NCI-H2227 (cell line): ENCODE results near the gene KLHL42.
"Not testable (repeated sequence)": the region's sequence is repeated elsewhere in the genome, so short reads cannot be mapped to it uniquely, and the experiment has no call there.

Experiments
- DNase-seq: peaks from one replicate; lab custom pipeline; 2025; ENCODE audit not compliant: unreplicated experiment; lab: John Stamatoyannopoulos, UW

KLHL42 gene, protein sequence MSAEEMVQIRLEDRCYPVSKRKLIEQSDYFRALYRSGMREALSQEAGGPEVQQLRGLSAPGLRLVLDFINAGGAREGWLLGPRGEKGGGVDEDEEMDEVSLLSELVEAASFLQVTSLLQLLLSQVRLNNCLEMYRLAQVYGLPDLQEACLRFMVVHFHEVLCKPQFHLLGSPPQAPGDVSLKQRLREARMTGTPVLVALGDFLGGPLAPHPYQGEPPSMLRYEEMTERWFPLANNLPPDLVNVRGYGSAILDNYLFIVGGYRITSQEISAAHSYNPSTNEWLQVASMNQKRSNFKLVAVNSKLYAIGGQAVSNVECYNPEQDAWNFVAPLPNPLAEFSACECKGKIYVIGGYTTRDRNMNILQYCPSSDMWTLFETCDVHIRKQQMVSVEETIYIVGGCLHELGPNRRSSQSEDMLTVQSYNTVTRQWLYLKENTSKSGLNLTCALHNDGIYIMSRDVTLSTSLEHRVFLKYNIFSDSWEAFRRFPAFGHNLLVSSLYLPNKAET

DNA sequence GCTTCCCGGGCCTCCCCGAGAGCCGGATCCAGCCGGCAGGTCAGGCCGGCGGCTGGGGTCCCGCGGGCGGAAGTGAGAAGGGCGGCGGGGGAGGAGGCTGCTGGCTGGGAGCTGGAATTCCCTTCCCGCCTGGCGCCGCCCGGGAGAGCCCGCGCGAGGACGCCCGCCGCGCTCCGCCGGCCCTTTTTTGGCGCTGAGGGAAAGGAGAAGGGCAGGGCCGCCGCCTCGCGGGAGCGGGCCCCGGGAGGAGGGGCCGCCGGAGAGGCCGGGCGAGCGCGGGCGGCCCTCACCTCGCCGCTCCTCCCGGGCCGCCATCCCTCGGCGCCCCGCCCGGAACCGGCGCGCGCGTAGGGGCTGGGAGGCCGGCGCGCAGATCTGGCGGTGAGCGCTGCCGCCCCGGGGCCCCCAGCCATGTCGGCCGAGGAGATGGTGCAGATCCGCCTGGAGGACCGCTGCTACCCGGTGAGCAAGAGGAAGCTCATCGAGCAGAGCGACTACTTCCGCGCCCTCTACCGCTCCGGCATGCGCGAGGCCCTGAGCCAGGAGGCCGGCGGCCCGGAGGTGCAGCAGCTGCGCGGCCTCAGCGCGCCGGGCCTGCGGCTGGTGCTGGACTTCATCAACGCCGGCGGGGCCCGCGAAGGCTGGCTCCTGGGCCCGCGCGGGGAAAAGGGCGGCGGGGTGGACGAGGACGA is at the start of gene KLHL42, which contains the start of gene MANSC4:
Gene KLHL42 (plus strand): TSS at position 314 of the 692 bp plus-strand sequence. CDS start 98 bp downstream, at position 412.
Gene MANSC4 (minus strand): TSS at position 317 of the 692 bp plus-strand sequence. CDS start 8,960 bp downstream, outside the sequence.
- peak; percentile 82 for DNase-seq

DNA sequence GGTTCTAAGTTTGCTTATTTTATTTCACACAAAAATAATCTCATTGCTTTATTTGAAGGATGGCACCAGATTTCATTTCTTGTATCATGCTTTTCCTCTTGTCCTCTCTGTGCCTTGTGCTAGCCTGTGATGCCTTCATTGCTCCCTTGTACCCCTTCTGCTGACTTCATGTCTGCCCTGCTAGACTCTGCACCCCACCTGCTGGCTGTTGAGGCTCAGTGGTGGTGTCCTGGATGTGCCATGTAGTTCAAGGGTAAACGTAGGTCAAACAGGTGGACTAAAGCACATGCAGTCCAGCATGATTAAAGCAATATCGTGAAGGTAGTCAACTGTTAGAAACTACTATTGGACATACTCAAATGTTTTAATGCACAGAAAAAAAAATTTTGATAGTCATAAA is 47.8 kb upstream of the KLHL42 start:
- DNase-seq, result no peak

DNA sequence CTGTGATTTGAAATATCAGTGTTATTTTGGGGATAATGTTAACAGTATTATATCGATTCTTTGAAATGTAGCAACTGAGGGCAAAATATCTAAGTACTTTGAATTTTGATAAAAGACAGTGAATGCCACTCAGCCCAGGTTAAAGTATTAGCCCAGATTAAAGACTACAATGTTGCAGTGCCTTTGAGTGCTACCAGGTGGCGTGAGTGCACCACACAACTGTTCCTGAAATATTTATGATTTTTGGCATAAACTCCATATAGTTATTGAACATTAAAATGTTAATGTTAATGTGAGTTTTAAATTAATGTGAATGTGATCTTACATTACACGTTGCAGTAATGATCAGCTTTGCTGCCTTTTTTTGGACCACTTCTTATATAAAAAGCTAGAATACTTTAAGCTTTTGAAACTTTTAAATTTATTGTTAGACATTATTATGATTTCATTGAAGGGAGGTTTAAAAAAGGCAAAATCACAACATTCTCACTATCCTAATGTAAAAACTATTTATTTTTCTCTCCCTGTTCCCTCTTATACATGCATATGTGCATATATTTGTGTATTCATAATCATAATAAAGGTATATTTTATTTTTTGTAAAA is 46.9 kb upstream of the KLHL42 start:
- peak; percentile 24 for DNase-seq

DNA sequence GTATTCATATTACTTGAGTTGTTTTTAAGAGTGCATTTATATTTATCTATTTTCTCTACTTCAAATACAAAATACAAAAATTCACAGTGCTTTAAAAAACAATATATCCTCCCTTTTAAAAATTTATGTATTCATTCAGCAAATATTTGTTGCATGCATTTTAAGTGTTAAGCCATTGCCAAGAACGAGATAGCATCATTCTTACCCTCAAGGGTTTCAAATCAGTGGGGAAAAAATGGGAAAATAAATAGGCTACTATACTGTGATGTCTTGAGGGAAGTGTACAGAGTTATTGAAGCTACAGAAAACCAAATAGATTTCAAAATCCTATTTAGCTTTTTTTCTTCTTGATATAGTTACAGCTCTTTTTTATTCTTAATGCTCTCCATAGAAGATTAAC is 46.2 kb upstream of the KLHL42 start:
- no peak for DNase-seq

DNA sequence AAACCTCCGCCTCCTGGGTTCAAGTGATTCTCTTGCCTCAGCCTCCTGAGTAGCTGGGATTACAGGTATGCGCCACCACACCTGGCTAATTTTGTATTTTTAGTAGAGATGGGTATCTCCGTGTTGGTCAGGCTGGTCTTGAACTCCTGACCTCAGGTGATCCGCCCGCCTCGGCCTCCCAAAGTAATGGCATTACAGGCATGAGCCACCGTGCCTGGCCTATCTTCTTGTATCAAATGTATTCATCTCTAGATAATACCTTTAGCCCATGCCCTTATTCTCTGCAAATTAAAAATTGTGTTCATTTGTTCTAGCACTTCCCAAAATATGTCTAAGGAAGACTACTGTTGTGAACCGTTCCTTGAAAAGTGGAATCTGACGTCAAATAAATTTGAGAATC is 45.7 kb upstream of the KLHL42 start:
- not testable (repeated sequence) for DNase-seq

DNA sequence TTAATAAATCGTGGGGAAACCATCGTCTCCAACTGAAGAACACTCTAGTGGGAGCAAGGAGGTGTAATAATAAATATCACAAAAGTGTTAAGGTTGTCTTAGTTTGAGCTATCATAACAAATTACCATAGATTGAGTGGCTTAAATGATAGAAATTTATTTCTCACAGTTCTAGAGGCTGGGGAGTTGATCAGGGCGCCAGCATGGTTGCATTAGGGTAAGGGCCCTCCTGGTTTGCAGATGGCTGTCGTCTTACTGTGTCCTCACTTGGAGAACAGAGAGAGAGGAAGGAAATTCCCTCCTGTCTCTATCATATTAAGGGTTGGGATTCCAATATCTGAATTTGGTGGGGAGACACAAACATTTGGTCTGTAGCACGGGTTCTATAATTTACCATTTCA is 36.4 kb upstream of the KLHL42 start:
- no peak for DNase-seq

DNA sequence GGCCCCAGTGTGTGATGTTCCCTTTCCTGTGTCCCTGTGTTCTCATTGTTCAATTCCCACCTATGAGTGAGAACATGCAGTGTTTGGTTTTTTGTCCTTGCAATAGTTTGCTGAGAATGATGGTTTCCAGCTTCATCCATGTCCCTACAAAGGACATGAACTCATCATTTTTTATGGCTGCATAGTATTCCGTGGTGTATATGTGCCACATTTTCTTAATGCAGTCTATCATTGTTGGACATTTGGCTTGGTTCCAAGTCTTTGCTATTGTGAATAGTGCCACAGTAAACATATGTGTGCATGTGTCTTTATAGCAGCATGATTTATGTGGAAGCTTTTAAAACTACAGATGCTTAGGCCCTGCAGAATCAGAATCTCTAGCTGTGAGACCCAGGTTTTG is 34.3 kb upstream of the KLHL42 start:
- DNase-seq, result not testable (repeated sequence)

DNA sequence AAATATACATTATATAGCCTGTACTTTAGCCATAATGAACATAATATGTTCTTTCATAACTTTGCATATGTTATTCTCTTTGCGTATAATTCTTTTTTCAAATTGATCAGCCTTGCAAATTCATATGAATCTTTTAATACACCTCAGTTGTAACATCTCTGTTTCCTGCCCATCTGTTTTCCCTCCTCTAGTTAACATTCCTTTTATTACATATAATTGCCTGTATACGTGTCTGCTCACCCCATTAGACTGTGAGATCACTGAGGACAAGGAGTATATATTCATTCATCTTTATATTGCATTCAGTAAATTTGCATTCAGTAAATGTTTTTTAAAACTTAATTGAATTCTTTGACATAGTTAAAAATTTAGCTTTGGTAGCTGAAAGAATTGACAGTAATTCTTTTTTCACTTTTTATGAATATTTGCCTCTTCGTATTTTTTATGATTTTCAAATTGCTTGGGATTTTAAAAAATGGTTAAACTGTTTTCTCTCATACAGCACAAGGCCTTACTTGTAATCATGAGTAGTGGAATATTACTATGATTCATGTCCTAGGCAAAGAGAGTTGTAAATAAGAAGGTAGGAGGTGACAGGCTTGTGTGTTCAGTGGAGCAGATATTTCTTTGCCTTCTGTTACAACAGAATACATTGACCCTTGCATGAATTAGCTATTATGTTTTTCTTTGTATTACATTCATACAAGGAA is 32.8 kb upstream of the KLHL42 start:
- DNase-seq, result no peak

DNA sequence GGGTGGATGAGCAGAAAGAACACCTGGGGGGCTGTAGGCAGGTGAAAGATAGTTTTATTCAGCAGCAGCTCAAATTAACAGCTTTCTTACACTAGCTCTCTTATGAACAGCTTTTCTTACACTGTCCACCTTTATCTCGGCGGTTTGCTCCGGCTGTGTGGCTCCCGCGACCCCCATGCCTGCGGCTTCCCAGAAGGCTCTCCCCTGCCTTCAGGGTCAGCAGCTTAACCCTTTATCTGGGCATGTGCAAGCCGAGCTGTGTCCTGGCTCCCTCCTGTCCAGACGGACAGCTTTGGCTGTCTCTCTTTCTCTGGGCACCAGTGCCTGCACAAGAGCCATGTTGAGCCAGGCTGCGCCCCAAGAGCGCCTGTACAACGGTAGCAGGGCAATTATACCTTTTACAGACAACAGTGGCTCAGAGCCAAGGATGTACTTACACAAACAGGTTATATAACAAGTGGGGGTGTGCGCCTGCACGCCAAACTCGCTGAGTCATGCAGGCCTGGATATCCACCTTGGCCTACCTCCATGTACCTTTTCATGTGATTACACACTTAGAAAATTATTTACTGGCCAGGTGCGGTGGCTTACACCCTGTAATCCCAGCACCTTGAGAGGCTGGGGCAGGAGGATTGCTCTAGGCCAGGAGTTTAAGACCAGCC is 28.5 kb upstream of the KLHL42 start:
- DNase-seq, result no peak

DNA sequence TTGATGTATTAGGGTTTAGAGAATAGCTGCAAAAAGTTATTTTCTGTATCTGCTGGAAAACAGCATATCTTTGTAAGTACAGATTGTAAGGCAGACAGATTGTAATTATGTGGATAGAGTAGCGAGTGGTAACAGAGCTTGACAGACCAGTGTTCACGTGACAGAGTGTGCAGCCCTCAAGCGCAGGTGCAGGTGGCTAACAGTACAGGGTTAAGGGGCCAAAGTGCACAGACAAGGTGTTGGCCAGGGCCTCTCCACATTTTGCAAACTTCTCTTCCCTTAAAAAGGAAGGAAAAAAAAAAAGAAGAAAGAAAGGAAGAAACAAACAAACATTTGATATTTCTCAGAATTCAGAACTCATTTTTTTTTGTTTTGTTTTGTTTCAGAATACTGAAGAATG is 25.2 kb upstream of the KLHL42 start:
- no peak for DNase-seq

DNA sequence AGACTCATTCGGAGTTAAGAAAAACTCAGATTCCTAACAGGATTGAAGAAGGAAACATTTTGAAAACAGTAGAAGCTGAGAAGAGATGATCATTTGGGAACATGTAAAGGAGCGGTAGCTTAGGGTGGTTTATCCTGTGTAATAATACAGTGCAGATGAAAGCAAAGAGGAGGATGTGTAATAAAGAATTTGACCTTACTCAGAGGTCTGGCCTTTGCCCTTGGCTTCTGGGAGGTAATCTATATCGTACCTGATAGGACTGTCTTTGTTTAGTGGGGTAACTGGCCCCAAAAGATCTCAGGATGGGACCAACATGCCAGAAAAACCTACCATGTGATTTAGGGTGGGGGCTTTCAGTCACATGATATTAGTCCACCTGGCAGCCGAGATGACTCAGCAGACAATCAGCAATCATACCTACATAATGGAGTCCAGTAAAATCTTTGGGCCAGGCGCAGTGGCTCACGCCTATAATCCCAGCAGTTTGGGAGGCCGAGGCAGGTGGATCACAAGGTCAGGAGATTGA is 23.3 kb upstream of the KLHL42 start:
- no peak for DNase-seq

DNA sequence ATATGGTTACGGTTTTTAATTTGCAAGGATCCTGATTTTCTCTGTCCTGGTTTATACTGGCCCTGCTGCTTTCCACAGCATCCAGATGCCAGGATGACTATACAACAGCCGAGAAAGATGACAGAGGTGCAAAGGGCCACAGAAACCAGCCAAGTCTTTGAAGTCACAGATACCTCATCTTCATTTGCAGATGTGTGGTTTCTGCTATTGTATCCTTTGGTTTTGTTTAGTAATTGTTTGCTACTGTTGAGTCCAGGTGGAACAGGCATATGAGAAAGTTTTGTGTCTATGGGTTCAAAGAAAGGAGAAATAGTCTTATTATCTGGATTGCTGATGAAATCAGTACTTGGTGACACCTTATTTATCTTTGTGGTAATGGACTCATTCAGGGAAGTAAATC is 17.3 kb upstream of the KLHL42 start:
- no peak for DNase-seq

DNA sequence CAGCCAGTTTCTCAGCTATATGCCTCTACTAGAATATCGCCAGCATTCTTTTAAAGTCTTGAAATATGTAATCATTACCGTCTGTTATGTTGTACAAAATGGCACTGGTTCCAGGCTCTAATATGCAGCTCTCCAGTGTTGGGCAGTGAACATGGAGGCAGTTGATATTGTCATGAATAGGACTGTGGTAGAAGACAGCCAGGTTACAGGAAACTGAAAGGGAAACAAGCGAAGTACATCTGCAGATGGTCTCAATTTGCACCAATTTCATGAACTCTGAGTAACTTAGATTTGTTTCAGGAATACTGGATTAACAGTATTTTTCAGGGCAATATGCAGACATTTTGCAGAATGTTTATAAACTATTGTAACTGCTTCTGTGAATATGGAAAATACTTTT is 13.4 kb upstream of the KLHL42 start:
- DNase-seq, result no peak

DNA sequence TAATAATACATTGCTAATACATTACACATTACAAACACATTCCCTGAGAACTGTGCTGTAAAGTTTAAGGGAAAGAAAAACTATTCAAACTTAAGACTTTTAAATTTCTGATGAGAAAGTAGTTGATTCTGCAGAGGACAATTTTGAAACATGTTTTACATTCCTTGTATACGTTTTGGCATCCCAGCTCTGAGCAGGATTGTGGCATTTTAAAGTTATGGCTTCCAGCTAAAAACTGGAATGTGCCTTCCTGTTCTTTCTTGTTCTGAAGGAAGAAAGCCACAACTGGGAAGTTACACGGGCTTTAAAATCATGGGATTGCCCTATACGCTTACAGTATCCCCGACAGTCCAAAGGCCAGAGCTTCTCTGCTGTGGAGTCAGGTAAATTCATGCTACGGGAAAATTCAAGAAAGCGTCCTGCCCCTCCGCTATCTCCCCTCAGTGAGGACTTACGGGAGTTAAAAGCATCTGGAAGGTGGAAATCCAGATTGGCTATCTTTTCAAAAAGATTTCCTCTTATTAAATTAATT is 10.8 kb upstream of the KLHL42 start:
- no peak for DNase-seq

DNA sequence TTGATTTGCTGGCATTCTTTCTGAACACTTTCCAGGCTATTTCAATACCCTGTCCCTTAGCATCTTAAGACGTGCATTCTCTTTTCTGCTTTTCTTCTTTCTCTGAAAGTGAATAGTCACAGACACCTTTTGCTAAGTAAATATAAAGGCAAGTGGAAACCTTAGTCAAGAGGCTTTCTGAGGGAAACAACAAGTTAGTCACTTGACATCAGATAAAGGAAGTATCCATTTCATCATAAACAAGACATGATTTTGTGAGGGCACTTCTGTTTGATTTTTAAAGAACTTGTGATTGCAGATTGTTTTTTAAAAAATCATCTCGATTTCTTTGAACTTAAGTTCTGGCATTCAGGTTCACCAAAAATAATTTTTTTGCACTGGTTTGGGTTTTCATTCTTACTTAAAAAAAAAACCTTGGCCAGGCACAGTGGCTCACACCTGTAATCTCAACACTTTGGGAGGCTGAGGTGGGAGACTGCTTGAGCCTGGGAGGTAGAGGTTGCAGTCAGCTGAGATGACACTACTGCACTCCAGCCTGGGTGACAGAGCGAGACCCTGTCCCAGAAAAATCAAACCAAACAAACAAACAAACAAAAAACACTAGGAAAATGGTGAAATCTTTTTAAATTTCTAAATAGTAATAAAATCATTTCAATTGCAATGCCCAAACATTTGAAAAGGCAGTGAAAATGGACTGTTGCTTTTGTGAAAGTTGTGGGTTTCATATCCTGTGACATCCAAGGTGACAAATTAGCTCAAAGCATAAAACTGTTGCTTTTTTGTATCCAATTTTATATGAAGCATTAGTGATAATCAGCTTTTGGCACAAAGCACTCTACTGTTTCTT is 8.3 kb upstream of the KLHL42 start:
- no peak for DNase-seq

DNA sequence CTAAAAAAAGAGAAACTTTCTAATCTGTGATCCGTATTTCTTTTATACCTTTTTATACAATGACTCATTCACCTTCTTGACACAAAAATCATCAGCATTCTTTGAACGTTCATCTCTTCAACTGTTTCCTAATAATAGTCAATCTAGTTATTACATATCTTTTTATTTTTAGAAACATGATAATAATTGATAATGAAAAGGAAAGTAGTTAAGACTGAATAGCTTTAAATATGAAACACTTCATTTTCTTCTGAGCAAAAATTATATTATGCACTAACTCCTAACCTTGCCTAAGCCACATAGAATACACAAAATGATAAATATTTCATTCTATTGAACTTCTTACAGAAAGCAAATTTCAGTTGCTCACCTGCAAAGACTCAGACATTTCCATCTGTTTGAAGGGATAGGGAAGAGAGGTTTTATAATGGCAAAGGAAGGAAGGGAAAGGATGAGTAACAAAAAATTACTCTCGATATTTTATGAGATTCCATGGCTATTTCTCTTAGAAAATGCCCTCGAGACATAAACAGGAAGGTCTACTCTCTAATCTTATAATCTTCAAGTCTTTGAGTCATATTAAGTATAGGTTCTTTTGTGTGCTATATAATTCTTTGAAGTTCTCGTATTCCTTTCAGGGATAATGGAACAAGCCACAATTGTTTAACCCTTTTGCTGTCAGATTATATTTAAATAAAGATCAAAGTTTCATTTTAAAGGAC is 7.5 kb upstream of the KLHL42 start:
- DNase-seq, result no peak

DNA sequence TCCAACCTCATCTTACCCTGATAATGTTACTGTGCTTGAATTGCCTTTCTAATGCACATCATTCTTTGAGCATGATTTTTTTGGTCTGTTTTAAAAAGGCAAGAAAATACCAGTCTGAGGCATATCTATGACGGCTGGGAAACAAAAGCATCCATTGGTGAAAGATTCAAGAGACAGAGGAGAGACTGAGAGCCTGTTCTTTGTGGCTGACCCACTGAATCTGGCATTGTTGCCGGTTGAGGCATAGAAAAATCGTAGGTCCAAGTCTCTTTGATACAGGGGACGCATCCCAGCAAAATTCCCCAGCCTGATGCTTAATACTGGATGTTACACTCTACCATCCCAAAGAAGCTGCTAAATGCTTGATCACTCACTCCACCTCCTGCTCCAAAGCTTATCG is 2.9 kb upstream of the KLHL42 start:
- DNase-seq, result no peak

DNA sequence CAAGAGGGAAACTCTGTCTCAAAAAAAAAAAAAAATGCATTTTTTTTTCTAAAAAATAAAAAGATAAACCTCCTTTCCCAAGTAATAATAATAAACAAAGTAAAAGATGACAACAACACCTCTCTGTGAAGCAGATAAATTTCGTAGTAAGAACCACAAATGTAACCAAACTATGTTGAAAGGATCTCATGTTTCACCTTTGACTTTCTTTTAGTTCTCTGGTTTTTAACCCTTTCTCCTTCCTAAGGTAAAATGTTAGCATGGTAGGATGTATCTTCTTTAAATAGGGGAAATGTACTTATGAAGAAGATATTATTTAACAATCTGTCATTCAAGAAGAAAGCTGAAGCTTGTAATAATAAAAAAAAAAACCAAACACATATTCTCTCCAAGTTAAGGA is 1.8 kb upstream of the KLHL42 start:
- DNase-seq, result no peak
